Erythroblast (primary cell): ENCODE results near the gene INPP4A.

ENCODE experiments used
- GATA1 ChIP-seq: IDR thresholded peaks from 2 replicates; pipeline ENCODE4 v1.6.1; 2011; ENCODE audit warnings: low read depth, mild to moderate bottlenecking, control low read depth, low read length, moderate library complexity
- POLR2A ChIP-seq: IDR thresholded peaks from 2 replicates; pipeline ENCODE4 v1.6.1; 2011; ENCODE audit warnings: mild to moderate bottlenecking, low read length

GRCh38 chr2:98565286-98565860 lies 120.7 kb downstream of the INPP4A start:
- TF ChIP-seq POLR2A (no peak), GATA1 (no peak)
